H9 (cell line): ENCODE results near the gene ENOX1. TPM values are rescaled to one million over a fixed set of nuclear protein-coding genes. Genes with fewer than 3 reads are reported as not detected.

ENCODE experiments used
- DNase-seq: peaks from one replicate; pipeline ENCODE4 v3.0.0-alpha.2; 2017
- H2AFZ ChIP-seq: one replicate; pipeline ENCODE4 v1.6.1; 2013; ENCODE audit warnings: mild to moderate bottlenecking, low read length, control low read depth, moderate library complexity
- H2AK5ac ChIP-seq: 2 replicates; pipeline ENCODE4 v1.6.1; 2013; ENCODE audit warnings: low read length, control low read depth, mixed read lengths; ENCODE audit not compliant: insufficient read length
- H2BK120ac ChIP-seq: one replicate; pipeline ENCODE4 v1.6.1; 2013; ENCODE audit warnings: low read depth, mild to moderate bottlenecking, low read length, control low read depth, inconsistent platforms; ENCODE audit not compliant: poor library complexity, severe bottlenecking
- H2BK12ac ChIP-seq: 2 replicates; pipeline ENCODE4 v1.6.1; 2013; ENCODE audit warnings: low read length, control low read depth, mixed read lengths, low read depth; ENCODE audit not compliant: insufficient read length
- H2BK15ac ChIP-seq: 2 replicates; pipeline ENCODE4 v1.6.1; 2013; ENCODE audit warnings: low read depth, low read length, control low read depth
- H2BK20ac ChIP-seq: one replicate; pipeline ENCODE4 v1.6.1; 2013; ENCODE audit warnings: low read depth, mild to moderate bottlenecking, low read length, control low read depth, inconsistent platforms; ENCODE audit not compliant: poor library complexity, severe bottlenecking
- H2BK5ac ChIP-seq: 2 replicates; pipeline ENCODE4 v1.6.1; 2013; ENCODE audit warnings: low read length, control low read depth, mixed read lengths; ENCODE audit not compliant: insufficient read length
- H3K14ac ChIP-seq: 2 replicates; pipeline ENCODE4 v1.6.1; 2013; ENCODE audit warnings: low read length, control low read depth; ENCODE audit not compliant: insufficient read depth
- H3K18ac ChIP-seq: 2 replicates; pipeline ENCODE4 v1.6.1; 2013; ENCODE audit warnings: low read depth, mild to moderate bottlenecking, mixed read lengths, low read length, control low read depth; ENCODE audit not compliant: insufficient read length
- H3K23ac ChIP-seq: 2 replicates; pipeline ENCODE4 v1.6.1; 2013; ENCODE audit warnings: low read length, control low read depth, mixed read lengths, low read depth; ENCODE audit not compliant: insufficient read length
- H3K23me2 ChIP-seq: 2 replicates; pipeline ENCODE4 v1.6.1; 2013; ENCODE audit warnings: low read depth, mild to moderate bottlenecking, mixed read lengths, low read length, control low read depth; ENCODE audit not compliant: insufficient read length, poor library complexity, severe bottlenecking
- H3K27ac ChIP-seq: 2 replicates; pipeline ENCODE4 v1.5.1; 2013; ENCODE audit warnings: low read length, control low read depth, mixed read lengths, low read depth; ENCODE audit not compliant: insufficient read length
- H3K27me3 ChIP-seq: 2 replicates; pipeline ENCODE4 v1.6.1; 2013; ENCODE audit warnings: low read length, control low read depth, inconsistent platforms; ENCODE audit not compliant: insufficient read depth
- H3K4ac ChIP-seq: 2 replicates; pipeline ENCODE4 v1.6.1; 2013; ENCODE audit warnings: low read depth, mild to moderate bottlenecking, control low read depth, inconsistent platforms, low read length, moderate library complexity
- H3K4me1 ChIP-seq: 2 replicates; pipeline ENCODE4 v1.6.1; 2013; ENCODE audit warnings: low read length, control low read depth, inconsistent platforms; ENCODE audit not compliant: insufficient read depth
- H3K4me2 ChIP-seq: 2 replicates; pipeline ENCODE4 v1.6.1; 2013; ENCODE audit warnings: low read length, control low read depth, mixed read lengths; ENCODE audit not compliant: insufficient read length, insufficient read depth
- H3K56ac ChIP-seq: 2 replicates; pipeline ENCODE4 v1.6.1; 2013; ENCODE audit warnings: low read depth, mild to moderate bottlenecking, mixed read lengths, low read length, control low read depth; ENCODE audit not compliant: insufficient read length
- H3K79me1 ChIP-seq: 2 replicates; pipeline ENCODE4 v1.6.1; 2013; ENCODE audit warnings: low read depth, mild to moderate bottlenecking, moderate library complexity, low read length, control low read depth, inconsistent platforms; ENCODE audit not compliant: insufficient read depth, poor library complexity, severe bottlenecking
- H3K79me2 ChIP-seq: 2 replicates; pipeline ENCODE4 v1.6.1; 2013; ENCODE audit warnings: low read length, control low read depth, inconsistent platforms; ENCODE audit not compliant: insufficient read depth
- H3K9ac ChIP-seq: 2 replicates; pipeline ENCODE4 v1.6.1; 2013; ENCODE audit warnings: low read length, control low read depth, mixed read lengths; ENCODE audit not compliant: insufficient read length; ENCODE audit errors: extremely low read depth
- H3K9me3 ChIP-seq: one replicate; pipeline ENCODE4 v1.6.1; 2013; ENCODE audit warnings: low read depth, low read length, inconsistent platforms; ENCODE audit not compliant: control insufficient read depth
- H3T11ph ChIP-seq: one replicate; pipeline ENCODE4 v1.6.1; 2013; ENCODE audit warnings: mild to moderate bottlenecking, low read length, control low read depth, inconsistent platforms
- H4K20me1 ChIP-seq: one replicate; pipeline ENCODE4 v1.6.1; 2013; ENCODE audit not compliant: control insufficient read depth, insufficient read length, insufficient read depth
- H4K5ac ChIP-seq: 2 replicates; pipeline ENCODE4 v1.6.1; 2013; ENCODE audit warnings: low read depth, mild to moderate bottlenecking, mixed read lengths, low read length, control low read depth; ENCODE audit not compliant: insufficient read length
- H4K8ac ChIP-seq: replicated peaks from 2 replicates; pipeline ENCODE4 v1.6.1; 2013; ENCODE audit warnings: low read length, control low read depth, mixed read lengths, low read depth; ENCODE audit not compliant: insufficient read length
- H4K91ac ChIP-seq: 2 replicates; pipeline ENCODE4 v1.6.1; 2013; ENCODE audit warnings: low read depth, mild to moderate bottlenecking, moderate library complexity, mixed read lengths, low read length, control low read depth; ENCODE audit not compliant: insufficient read length
- H3K27ac Mint-ChIP-seq, 3 experiments: 2 replicates in 2 of 3; 3 replicates in 1 of 3; pipeline ENCODE4 v1.8.0; 2020 to 2021; ENCODE audit warnings: mixed read lengths in 3 of 3, mild to moderate bottlenecking in 1 of 3, moderate library complexity in 1 of 3
- H3K27me3 Mint-ChIP-seq: 2 replicates; pipeline ENCODE4 v1.8.0; 2021; ENCODE audit warnings: low read depth, mild to moderate bottlenecking, moderate library complexity, mixed read lengths
- H3K36me3 Mint-ChIP-seq, 3 experiments: 2 replicates in 2 of 3; 3 replicates in 1 of 3; pipeline ENCODE4 v1.8.0; 2020 to 2021; ENCODE audit warnings: low read depth in 3 of 3, mixed read lengths in 3 of 3; ENCODE audit not compliant: insufficient read depth in 1 of 3
- H3K4me1 Mint-ChIP-seq, 2 experiments: 2 replicates each; pipeline ENCODE4 v1.8.0; 2020; ENCODE audit warnings: mixed read lengths in 2 of 2
- H3K4me3 Mint-ChIP-seq, 2 experiments: 2 replicates in 1 of 2; 3 replicates in 1 of 2; pipeline ENCODE4 v1.8.0; 2020 to 2021; ENCODE audit warnings: mild to moderate bottlenecking in 2 of 2, mixed read lengths in 2 of 2, moderate library complexity in 1 of 2
- H3K9me3 Mint-ChIP-seq, 2 experiments: 2 replicates in 1 of 2; 3 replicates in 1 of 2; pipeline ENCODE4 v1.8.0; 2020; ENCODE audit warnings: mild to moderate bottlenecking in 2 of 2, mixed read lengths in 2 of 2, moderate library complexity in 1 of 2
- WGBS: extraction: QIAGEN DNeasy Blood & Tissue Kit; methylation state at CpG from one replicate; pipeline ENCODE4 v1.1.7; 2013; ENCODE audit warnings: missing lambda C conversion rate, low lambda C conversion rate, mixed read lengths; ENCODE audit not compliant: insufficient read length; ENCODE audit errors: extremely low coverage; 5-methylcytosine and 5-hydroxymethylcytosine counted together
- total RNA-seq: library from RNA; stranded (reverse); gene quantifications from 2 replicates; pipeline ENCODE4 v1.2.1, GENCODE V29; 2021
- TF ChIP-seq, protein P1 (sequence below): fragments of 200-600 bp; sonication (generic); conservative IDR thresholded peaks from 3 replicates; pipeline ENCODE4 v1.8.0; 2021; ENCODE audit warnings: antibody characterized with exemption, mild to moderate bottlenecking

ENOX1 gene
- total RNA-seq, 1 experiment from 2014 or later: 0.24 TPM

DNA sequence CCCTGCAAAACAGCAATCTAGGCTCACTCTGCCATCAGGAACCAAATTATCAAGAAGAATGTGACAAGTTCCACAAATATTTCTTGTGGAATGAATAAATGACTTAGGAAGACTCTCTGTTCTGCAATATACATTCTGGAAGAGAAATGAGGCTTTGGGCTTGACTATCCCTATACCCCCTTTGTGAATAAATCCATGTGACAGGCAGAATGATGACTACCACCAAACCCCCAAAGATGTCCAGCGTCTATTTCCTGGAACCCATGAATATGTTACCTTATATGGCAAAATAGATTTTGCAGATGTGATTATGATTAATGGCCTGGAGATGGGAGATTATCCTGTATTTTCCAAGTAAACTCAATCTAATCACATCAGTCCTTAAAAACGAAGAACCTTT, 139.3 kb downstream of the ENOX1 start:
- Histone ChIP-seq H3K79me1 (no peaks in the 10 kb centered on the region), H2BK5ac (no peak overlapping the region), H2AFZ (no peak overlapping the region), H3K4me2 (no peak overlapping the region), H2BK20ac (no peak overlapping the region), H2BK15ac (no peak overlapping the region), H3K27me3 (no peaks in the 10 kb centered on the region), H3K27ac (no peak overlapping the region), H3K9me3 (no peaks in the 10 kb centered on the region), H3K4me1 (no peaks in the 10 kb centered on the region), H3K23me2 (no peaks in the 10 kb centered on the region), H3K9ac (no peak overlapping the region), H3K14ac (no peak overlapping the region), H2BK12ac (no peak overlapping the region), H4K20me1 (no peaks in the 10 kb centered on the region), H4K91ac (no peak overlapping the region), H2BK120ac (no peak overlapping the region), H4K8ac (no peak overlapping the region), H3K56ac (no peak overlapping the region), H4K5ac (no peak overlapping the region), H3K23ac (no peak overlapping the region), H3K4ac (no peak overlapping the region), H3T11ph (no peak overlapping the region), H3K18ac (no peak overlapping the region), H2AK5ac (no peak overlapping the region), H3K79me2 (no peaks in the 10 kb centered on the region)
- H3K27me3 Mint-ChIP-seq: no peaks in the 10 kb centered on the region
- H3K36me3 Mint-ChIP-seq: no peaks in the 10 kb centered on the region
- H3K27ac Mint-ChIP-seq: no peak overlapping the region
- no peak overlapping the region for H3K4me3 Mint-ChIP-seq
- TF ChIP-seq, protein P1, sequence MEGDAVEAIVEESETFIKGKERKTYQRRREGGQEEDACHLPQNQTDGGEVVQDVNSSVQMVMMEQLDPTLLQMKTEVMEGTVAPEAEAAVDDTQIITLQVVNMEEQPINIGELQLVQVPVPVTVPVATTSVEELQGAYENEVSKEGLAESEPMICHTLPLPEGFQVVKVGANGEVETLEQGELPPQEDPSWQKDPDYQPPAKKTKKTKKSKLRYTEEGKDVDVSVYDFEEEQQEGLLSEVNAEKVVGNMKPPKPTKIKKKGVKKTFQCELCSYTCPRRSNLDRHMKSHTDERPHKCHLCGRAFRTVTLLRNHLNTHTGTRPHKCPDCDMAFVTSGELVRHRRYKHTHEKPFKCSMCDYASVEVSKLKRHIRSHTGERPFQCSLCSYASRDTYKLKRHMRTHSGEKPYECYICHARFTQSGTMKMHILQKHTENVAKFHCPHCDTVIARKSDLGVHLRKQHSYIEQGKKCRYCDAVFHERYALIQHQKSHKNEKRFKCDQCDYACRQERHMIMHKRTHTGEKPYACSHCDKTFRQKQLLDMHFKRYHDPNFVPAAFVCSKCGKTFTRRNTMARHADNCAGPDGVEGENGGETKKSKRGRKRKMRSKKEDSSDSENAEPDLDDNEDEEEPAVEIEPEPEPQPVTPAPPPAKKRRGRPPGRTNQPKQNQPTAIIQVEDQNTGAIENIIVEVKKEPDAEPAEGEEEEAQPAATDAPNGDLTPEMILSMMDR: no peak
- no peaks in the 10 kb centered on the region for H3K9me3 Mint-ChIP-seq
- H3K4me1 Mint-ChIP-seq: no peaks in the 10 kb centered on the region
- DNase-seq: no peak
- no CpG with 5 or more reads among the region's 2 CpGs for WGBS
